ENCODE results near the gene HAVCR1. TPM values are rescaled to one million over a fixed set of nuclear protein-coding genes. Genes with fewer than 3 reads are reported as not detected.

HAVCR1 gene
- total and polyA plus RNA-seq, 2 of the 13 experiments (the other 11 are each of a cell fraction or from before 2014, with no cell fraction given): 0.93 to 12.3 TPM

DNA sequence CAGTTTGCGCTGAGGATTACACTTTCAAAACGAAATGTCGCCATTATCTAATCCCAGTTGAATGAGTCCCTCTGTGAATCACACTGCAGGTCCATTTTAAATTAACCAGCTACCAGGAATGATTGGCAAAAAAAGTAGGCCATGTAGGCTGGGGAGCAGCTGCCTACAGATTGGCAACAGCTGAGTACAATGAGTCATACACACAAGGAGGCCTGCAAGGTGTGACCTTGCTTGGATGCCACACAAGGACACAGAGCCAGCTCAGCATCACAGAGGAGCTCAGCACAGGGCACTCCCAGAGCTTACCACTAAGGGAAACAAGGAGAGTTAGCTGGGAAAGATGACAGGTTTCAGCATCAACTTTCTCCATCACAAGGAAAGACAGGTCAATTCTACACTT, 12.9 kb downstream of the HAVCR1 start (continued):
- TF ChIP-seq ARID5B (CRISPR knock-in tag; IDR thresholded peaks at IDR 0.05) (peak; percentile 41; the same call in 1 of the 2 replicates), FOXA3 (CRISPR knock-in tag; IDR thresholded peaks at IDR 0.05) (no peak), ZC3H13 (CRISPR knock-in tag; IDR thresholded peaks at IDR 0.05) (no peak), HIC2 (CRISPR knock-in tag; IDR thresholded peaks at IDR 0.05; ENCODE audit: low read depth) (no peak), SRF (IDR thresholded peaks at IDR 0.05; ENCODE audit: low read depth, low read length) (no peak), WIZ (CRISPR knock-in tag; IDR thresholded peaks at IDR 0.05) (no peak), AGO2 (optimal IDR thresholded peaks at IDR 0.05; ENCODE audit: low read depth, low read length) (no peak), NFKBIZ (CRISPR knock-in tag; IDR thresholded peaks at IDR 0.05) (no peak), ZMYM2 (CRISPR knock-in tag; IDR thresholded peaks at IDR 0.05) (no peak), RARG (CRISPR knock-in tag; IDR thresholded peaks at IDR 0.05; ENCODE audit: low read depth) (no peak), FOSL1 (CRISPR knock-in tag; IDR thresholded peaks at IDR 0.05; ENCODE audit: borderline replicate concordance) (peak; percentile 37; the same call in 1 of the 2 replicates), CAMTA2 (CRISPR knock-in tag; IDR thresholded peaks at IDR 0.05; ENCODE audit: borderline replicate concordance) (no peak), PHB2 (IDR thresholded peaks at IDR 0.05; ENCODE audit: partially characterized antibody) (no peak), STAG1 (CRISPR knock-in tag; IDR thresholded peaks at IDR 0.05) (no peak), NR2F6 (IDR thresholded peaks at IDR 0.05) (no peak), NR2F6 (CRISPR knock-in tag; IDR thresholded peaks at IDR 0.05) (peak; percentile 10; the same call in 1 of the 2 replicates), ATF1 (CRISPR knock-in tag; IDR thresholded peaks at IDR 0.05) (0 out of 2 replicates have a peak, but pooled peaks have one; percentile 21), ZNF766 (CRISPR knock-in tag; IDR thresholded peaks at IDR 0.05; ENCODE audit: borderline replicate concordance) (no peak)
- TF ChIP-seq, protein P1, sequence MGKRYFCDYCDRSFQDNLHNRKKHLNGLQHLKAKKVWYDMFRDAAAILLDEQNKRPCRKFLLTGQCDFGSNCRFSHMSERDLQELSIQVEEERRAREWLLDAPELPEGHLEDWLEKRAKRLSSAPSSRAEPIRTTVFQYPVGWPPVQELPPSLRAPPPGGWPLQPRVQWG (CRISPR knock-in tag; IDR thresholded peaks at IDR 0.05; ENCODE audit: borderline replicate concordance, low read depth): no peak
- TF ChIP-seq, protein P2, sequence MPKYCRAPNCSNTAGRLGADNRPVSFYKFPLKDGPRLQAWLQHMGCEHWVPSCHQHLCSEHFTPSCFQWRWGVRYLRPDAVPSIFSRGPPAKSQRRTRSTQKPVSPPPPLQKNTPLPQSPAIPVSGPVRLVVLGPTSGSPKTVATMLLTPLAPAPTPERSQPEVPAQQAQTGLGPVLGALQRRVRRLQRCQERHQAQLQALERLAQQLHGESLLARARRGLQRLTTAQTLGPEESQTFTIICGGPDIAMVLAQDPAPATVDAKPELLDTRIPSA (CRISPR knock-in tag; IDR thresholded peaks at IDR 0.05; ENCODE audit: borderline replicate concordance): no peak
- TF ChIP-seq, protein P3, sequence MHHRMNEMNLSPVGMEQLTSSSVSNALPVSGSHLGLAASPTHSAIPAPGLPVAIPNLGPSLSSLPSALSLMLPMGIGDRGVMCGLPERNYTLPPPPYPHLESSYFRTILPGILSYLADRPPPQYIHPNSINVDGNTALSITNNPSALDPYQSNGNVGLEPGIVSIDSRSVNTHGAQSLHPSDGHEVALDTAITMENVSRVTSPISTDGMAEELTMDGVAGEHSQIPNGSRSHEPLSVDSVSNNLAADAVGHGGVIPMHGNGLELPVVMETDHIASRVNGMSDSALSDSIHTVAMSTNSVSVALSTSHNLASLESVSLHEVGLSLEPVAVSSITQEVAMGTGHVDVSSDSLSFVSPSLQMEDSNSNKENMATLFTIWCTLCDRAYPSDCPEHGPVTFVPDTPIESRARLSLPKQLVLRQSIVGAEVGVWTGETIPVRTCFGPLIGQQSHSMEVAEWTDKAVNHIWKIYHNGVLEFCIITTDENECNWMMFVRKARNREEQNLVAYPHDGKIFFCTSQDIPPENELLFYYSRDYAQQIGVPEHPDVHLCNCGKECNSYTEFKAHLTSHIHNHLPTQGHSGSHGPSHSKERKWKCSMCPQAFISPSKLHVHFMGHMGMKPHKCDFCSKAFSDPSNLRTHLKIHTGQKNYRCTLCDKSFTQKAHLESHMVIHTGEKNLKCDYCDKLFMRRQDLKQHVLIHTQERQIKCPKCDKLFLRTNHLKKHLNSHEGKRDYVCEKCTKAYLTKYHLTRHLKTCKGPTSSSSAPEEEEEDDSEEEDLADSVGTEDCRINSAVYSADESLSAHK (CRISPR knock-in tag; IDR thresholded peaks at IDR 0.05; ENCODE audit: borderline replicate concordance): no peak
- TF ChIP-seq, protein P4, sequence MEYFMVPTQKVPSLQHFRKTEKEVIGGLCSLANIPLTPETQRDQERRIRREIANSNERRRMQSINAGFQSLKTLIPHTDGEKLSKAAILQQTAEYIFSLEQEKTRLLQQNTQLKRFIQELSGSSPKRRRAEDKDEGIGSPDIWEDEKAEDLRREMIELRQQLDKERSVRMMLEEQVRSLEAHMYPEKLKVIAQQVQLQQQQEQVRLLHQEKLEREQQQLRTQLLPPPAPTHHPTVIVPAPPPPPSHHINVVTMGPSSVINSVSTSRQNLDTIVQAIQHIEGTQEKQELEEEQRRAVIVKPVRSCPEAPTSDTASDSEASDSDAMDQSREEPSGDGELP (IDR thresholded peaks at IDR 0.05; ENCODE audit: borderline replicate concordance, low read depth): peak; percentile 75; the same call in 1 of the 2 replicates
